Endometrial microvascular endothelial cells (primary cell): Measurements from ENCODE around the gene GAREM1. TPM values are rescaled to one million over a fixed set of nuclear protein-coding genes. Genes with fewer than 3 reads are reported as not detected.

Source experiments
- in situ Hi-C: cut with HindIII; loops from 2 replicates; pipeline ENCODE4 v1.10.0; 2017; ENCODE audit warnings: low sequenced_read_pairs, low pct_unique_long_range_greater_than_20kb; ENCODE audit errors: inconsistent ontology term
- total RNA-seq: library from RNA; depleted of rRNA; stranded (reverse); fragments of >200 nt; gene quantifications from one replicate; pipeline ENCODE4 v1.2.3, GENCODE V29; 2015; ENCODE audit errors: inconsistent ontology term

Gene GAREM1
- total RNA-seq, 1 donor from 2014 or later = not detected

- in situ Hi-C loops = loop anchor here (25.0 kb wide), 1 partner anchor 174 kb away; no protein-coding TSS in a partner anchor
Measured at GRCh38 chr18:32461709-32462272, 8.9 kb downstream of the GAREM1 start.

- in situ Hi-C loops = loop anchor here (25.0 kb wide), 1 partner anchor 173 kb away; no protein-coding TSS in a partner anchor
Measured at GRCh38 chr18:32460171-32460731, 10.4 kb downstream of the GAREM1 start.

- in situ Hi-C loops = loop anchor here (25.0 kb wide), 1 partner anchor 172 kb away; no protein-coding TSS in a partner anchor
Measured at GRCh38 chr18:32459361-32460101, 11.2 kb downstream of the GAREM1 start.

GRCh38 chr18:32455361-32455760 is 15.3 kb downstream of the GAREM1 start:
- in situ Hi-C loops = loop anchor here (25.0 kb wide), 1 partner anchor 168 kb away; no protein-coding TSS in a partner anchor

- in situ Hi-C loops = loop anchor here (25.0 kb wide), 1 partner anchor 167 kb away; no protein-coding TSS in a partner anchor
Measured at GRCh38 chr18:32454593-32454992, 16.1 kb downstream of the GAREM1 start.

GRCh38 chr18:32450874-32451273 is 19.8 kb downstream of the GAREM1 start:
- in situ Hi-C loops = loop anchor here (25.0 kb wide), 1 partner anchor 164 kb away; no protein-coding TSS in a partner anchor

- in situ Hi-C loops = loop anchor here (25.0 kb wide), 1 partner anchor 163 kb away; no protein-coding TSS in a partner anchor
Measured at GRCh38 chr18:32450026-32450691, 20.5 kb downstream of the GAREM1 start.

- in situ Hi-C loops = no loop called here
Measured at GRCh38 chr18:32446780-32447179, 23.9 kb downstream of the GAREM1 start.

- in situ Hi-C loops = no loop called here
Measured at GRCh38 chr18:32445846-32446245, 24.8 kb downstream of the GAREM1 start.

- in situ Hi-C loops = no loop called here
Measured at GRCh38 chr18:32443706-32444215, 26.9 kb downstream of the GAREM1 start.

GRCh38 chr18:32443033-32443705 is 27.5 kb downstream of the GAREM1 start:
- in situ Hi-C loops = no loop called here

- in situ Hi-C loops = no loop called here
Measured at GRCh38 chr18:32442575-32442974, 28.1 kb downstream of the GAREM1 start.

- in situ Hi-C loops = no loop called here
Measured at GRCh38 chr18:32441533-32441932, 29.1 kb downstream of the GAREM1 start.

- in situ Hi-C loops = no loop called here
Measured at GRCh38 chr18:32440518-32440917, 30.2 kb downstream of the GAREM1 start.

GRCh38 chr18:32439802-32440201 is 30.9 kb downstream of the GAREM1 start:
- in situ Hi-C loops = no loop called here

GRCh38 chr18:32439241-32439640 is 31.4 kb downstream of the GAREM1 start:
- in situ Hi-C loops = no loop called here

GRCh38 chr18:32438173-32438572 is 32.5 kb downstream of the GAREM1 start:
- in situ Hi-C loops = no loop called here

GRCh38 chr18:32437100-32437834 is 33.4 kb downstream of the GAREM1 start:
- in situ Hi-C loops = no loop called here
